NCI-H524 (cell line): Measurements from ENCODE around the gene TRIM44.
"Not testable (repeated sequence)": the region's sequence is repeated elsewhere in the genome, so short reads cannot be mapped to it uniquely, and the experiment has no call there.

Experiments used
- DNase-seq, 2 experiments: peaks; one replicate each; lab custom pipeline; 2025; lab: John Stamatoyannopoulos, UW

Gene TRIM44

DNA sequence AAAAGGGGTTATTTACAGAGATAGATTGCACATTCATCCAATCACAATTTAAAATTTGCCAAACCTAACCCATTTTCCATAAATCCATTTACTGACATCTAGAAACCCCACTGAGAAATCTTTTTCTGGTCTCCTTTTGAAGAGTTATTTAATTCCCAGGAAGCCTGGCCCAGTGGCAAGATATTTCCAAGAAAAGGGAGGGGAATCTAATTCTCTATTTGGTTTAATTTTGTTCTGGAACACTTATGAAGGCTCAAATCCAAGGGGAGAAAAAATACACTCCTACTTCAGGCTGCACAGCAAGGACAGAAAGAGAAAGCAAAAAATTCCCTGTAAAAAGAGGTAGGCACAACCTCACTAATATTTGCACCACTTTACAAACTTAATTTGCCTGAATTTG, 193.1 kb downstream of the TRIM44 start:
- DNase-seq: no peak

DNA sequence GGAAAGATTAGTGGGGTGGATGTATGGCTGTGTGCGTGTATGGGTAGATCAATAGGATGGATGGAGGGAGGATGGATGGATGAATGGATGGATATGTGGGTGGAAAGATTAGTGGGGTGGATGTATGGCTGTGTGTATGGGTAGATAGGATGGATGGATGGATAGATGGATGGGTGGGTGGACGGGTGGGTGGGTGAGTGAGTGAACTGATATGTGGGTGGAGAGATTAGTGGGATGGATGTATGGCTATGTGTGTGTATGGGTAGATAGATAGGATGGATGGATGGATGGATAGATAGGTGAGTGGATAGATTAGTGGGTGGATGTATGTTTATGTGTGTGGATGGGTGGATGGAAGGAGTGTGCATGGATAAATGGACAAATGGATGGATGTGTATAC, 193.7 kb downstream of the TRIM44 start:
- DNase-seq: no peak

GRCh38 chr11:35856756-35857155, 194.2 kb downstream of the TRIM44 start:
- peak in 1 of 2 experiments; percentile 19 for DNase-seq

DNA sequence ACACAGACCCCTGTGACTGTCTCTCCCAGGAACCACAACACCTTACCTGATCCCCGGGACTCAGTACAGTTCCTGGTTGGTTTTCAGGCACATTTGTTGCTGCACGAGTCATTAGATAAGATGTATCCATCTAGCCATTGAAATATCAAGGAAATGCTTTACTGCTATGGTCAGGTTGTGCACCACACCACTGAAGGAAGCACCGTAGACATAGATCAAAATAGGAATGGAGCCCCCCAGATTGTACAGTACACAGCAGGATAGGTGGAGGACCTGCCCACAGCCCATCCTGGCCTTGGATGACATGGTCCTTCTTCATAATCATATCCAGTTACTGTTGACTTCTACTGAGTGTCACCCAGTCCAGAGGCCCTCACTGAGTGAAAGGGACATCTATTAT, 195.3 kb downstream of the TRIM44 start:
- DNase-seq: no peak

DNA sequence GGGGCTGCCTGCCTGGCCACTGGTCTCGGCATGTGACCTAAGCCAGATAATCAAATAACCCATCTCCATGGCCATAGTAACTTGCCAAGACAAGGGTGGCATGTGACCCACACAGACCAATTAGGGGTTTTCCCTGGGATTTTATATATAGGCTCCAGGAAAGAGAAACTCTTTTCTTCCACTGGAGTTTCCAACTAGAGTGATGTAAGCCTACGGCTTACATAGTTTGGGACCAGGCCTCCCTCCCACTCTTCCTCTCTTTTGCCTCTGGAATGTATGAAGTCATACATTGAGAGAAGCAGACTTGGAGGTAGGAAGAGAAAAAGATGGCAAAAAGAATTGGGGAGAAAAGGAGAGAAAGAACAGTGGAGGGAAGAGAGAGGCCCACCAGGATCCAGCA, 196.7 kb downstream of the TRIM44 start:
- DNase-seq: no peak

DNA sequence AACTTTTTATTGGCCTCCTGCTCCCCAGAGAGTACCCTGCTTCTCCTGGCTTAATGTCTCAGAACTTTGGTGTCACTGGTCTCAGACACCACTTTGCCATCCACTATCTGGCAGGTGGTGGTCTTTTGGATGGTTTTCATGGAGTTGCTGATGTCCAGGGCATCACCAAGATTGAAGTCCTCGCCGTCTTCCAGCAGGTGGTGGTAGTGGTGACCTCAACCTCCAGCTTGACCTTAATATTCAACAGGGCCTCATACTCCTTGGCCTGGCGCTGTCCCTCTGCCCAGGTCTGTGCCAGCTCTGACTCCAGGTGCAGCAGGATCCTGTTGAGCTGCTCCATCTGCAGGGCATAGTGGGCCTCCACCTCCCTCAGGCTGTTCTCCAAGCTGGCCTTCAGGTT, 197.6 kb downstream of the TRIM44 start:
- not testable (repeated sequence) for DNase-seq

DNA sequence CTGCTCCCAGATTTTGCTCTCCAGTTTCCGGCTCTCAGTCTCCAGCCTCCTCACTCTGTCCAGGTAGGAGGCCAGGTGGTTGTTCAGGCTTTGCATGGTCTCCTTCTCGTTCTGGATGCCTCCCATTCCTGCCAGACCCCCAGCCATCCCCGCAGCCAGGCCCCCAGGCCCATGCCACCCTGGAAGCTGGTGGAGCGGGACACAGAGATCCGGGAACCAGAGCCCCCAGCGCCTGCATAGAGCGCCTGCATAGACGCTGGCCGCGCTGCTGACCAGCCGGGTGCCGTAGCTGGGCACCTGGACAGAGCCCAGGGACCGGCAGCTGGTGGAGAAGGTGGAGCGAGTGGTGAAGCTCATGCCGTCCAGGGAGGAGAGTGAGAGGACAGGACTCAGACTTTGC, 198.6 kb downstream of the TRIM44 start:
- no peak for DNase-seq

DNA sequence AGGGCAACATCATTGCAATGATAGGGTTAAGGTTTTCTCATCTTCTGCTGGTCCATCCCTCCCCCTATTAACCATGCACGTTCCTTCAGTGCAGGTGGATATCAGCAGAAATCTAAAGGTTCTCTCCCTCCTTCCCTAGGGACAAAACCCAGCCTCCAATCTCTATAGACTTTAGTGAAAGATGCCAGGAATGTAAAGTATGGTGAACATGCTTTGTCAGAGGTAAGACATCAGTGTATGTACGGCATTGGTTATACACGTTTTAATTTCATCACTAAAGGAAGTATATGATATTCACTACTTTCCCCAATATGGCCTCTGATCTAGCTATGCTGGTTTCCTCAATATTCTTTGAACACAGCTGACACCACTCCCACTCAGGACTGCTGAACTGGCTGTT, 200.1 kb downstream of the TRIM44 start:
- DNase-seq: no peak

- DNase-seq: no peak
These were observed 201.6 kb downstream of the TRIM44 start for GRCh38 chr11:35864131-35864530.

DNA sequence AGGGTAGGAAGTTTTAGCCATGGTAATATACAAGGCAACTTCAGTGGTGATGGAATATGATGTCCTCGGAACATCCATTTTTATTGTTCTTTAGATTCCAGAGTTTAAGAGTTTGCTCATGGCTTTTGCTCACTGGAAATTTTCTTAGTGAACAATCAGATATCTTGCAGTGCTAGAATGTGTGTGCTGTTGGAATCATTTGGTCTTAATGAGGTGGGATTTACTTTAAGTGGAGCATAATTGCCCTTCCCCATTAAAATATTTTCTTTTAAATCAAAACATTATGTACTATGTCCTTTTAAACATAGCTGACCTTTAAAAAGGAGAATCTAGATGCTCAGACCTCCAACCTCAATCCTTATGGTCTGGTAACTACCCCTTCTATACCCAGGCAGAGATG, 204.0 kb downstream of the TRIM44 start:
- DNase-seq: no peak
